Mesenchymal stem cell (in vitro differentiated cells and primary cell): Measurements from ENCODE around the gene GIGYF1.

Source experiments
- DNase-seq: peaks from one replicate; pipeline ENCODE4 v3.0.0-alpha.2; 2013
- H2AFZ ChIP-seq: one replicate; pipeline ENCODE4 v1.6.1; 2013; ENCODE audit warnings: low read depth, mild to moderate bottlenecking, control low read depth, inconsistent platforms, low read length, moderate library complexity
- H2AK5ac ChIP-seq: 2 replicates; pipeline ENCODE4 v1.6.1; 2013; ENCODE audit warnings: low read length, moderate library complexity, mild to moderate bottlenecking, inconsistent platforms; ENCODE audit not compliant: severe bottlenecking
- H2BK120ac ChIP-seq: one replicate; pipeline ENCODE4 v1.6.1; 2013; ENCODE audit warnings: low read depth, mild to moderate bottlenecking, inconsistent platforms, low read length, moderate library complexity
- H2BK12ac ChIP-seq, 2 experiments: one replicate each; pipeline ENCODE4 v1.6.1; 2013; ENCODE audit warnings: inconsistent platforms in 2 of 2, low read length in 2 of 2, mild to moderate bottlenecking in 2 of 2, moderate library complexity in 2 of 2, control low read depth in 1 of 2
- H2BK15ac ChIP-seq: one replicate; pipeline ENCODE4 v1.6.1; 2013; ENCODE audit warnings: mild to moderate bottlenecking, low read depth, inconsistent platforms; ENCODE audit not compliant: poor library complexity, severe bottlenecking
- H2BK5ac ChIP-seq: 2 replicates; pipeline ENCODE4 v1.6.1; 2013; ENCODE audit warnings: low read depth, mild to moderate bottlenecking, low read length, control low read depth, inconsistent platforms; ENCODE audit not compliant: poor library complexity, severe bottlenecking
- H3K14ac ChIP-seq, 2 experiments: one replicate each; pipeline ENCODE4 v1.6.1; 2013; ENCODE audit warnings: inconsistent platforms in 2 of 2, low read length in 2 of 2, control low read depth in 1 of 2, mild to moderate bottlenecking in 1 of 2, moderate library complexity in 1 of 2
- H3K18ac ChIP-seq, 2 experiments: one replicate each; pipeline ENCODE4 v1.6.1; 2013; ENCODE audit warnings: inconsistent platforms in 2 of 2, low read length in 2 of 2, control low read depth in 1 of 2, low read depth in 1 of 2, mild to moderate bottlenecking in 1 of 2
- H3K23ac ChIP-seq, 2 experiments: one replicate each; pipeline ENCODE4 v1.6.1; 2013; ENCODE audit warnings: inconsistent platforms in 2 of 2, low read length in 2 of 2, mild to moderate bottlenecking in 2 of 2, moderate library complexity in 2 of 2, control low read depth in 1 of 2
- H3K27ac ChIP-seq: 2 replicates; pipeline ENCODE4 v1.5.1; 2013; ENCODE audit warnings: mild to moderate bottlenecking, moderate library complexity, low read length, control low read depth, inconsistent platforms; ENCODE audit not compliant: poor library complexity, severe bottlenecking
- H3K27me3 ChIP-seq, 2 experiments: 2 replicates each; pipeline versions ENCODE4 v1.6.1 to v1.7.0; 2013; ENCODE audit warnings: low read length in 2 of 2, mild to moderate bottlenecking in 2 of 2, moderate library complexity in 2 of 2, control low read depth in 1 of 2, inconsistent platforms in 1 of 2; ENCODE audit not compliant: control insufficient read depth in 1 of 2, insufficient read depth in 1 of 2
- H3K36me3 ChIP-seq, 2 experiments: 2 replicates each; pipeline versions ENCODE4 v1.6.1 to v1.7.0; 2013; ENCODE audit warnings: low read length in 2 of 2, control low read depth in 1 of 2, inconsistent platforms in 1 of 2, low read depth in 1 of 2, mild to moderate bottlenecking in 1 of 2; ENCODE audit not compliant: insufficient read depth in 2 of 2, control insufficient read depth in 1 of 2
- H3K4ac ChIP-seq, 2 experiments: one replicate each; pipeline ENCODE4 v1.6.1; 2013; ENCODE audit warnings: inconsistent platforms in 2 of 2, low read length in 2 of 2, mild to moderate bottlenecking in 2 of 2, moderate library complexity in 2 of 2, control low read depth in 1 of 2, low read depth in 1 of 2
- H3K4me1 ChIP-seq: 2 replicates; pipeline ENCODE4 v1.6.1; 2013; ENCODE audit warnings: low read depth, low read length, control low read depth; ENCODE audit not compliant: control insufficient read depth, insufficient read depth
- H3K4me2 ChIP-seq: 2 replicates; pipeline ENCODE4 v1.6.1; 2013; ENCODE audit warnings: low read length, mild to moderate bottlenecking, inconsistent platforms; ENCODE audit not compliant: poor library complexity, severe bottlenecking
- H3K4me3 ChIP-seq, 2 experiments: 2 replicates each; pipeline versions ENCODE4 v1.5.1 to v1.7.0; 2013; ENCODE audit warnings: low read length in 2 of 2, mild to moderate bottlenecking in 2 of 2, control low read depth in 1 of 2, low read depth in 1 of 2; ENCODE audit not compliant: insufficient read depth in 1 of 2
- H3K79me1 ChIP-seq: replicated peaks from 2 replicates; pipeline ENCODE4 v1.6.1; 2013; ENCODE audit warnings: mild to moderate bottlenecking, control low read depth, low read length, inconsistent platforms; ENCODE audit not compliant: poor library complexity, severe bottlenecking
- H3K9ac ChIP-seq: 2 replicates; pipeline ENCODE4 v1.7.0; 2013; ENCODE audit warnings: mild to moderate bottlenecking, low read length, moderate library complexity
- H3K9me3 ChIP-seq: 2 replicates; pipeline ENCODE4 v1.7.0; 2013; ENCODE audit warnings: mild to moderate bottlenecking, low read length; ENCODE audit not compliant: control insufficient read depth
- H4K8ac ChIP-seq: one replicate; pipeline ENCODE4 v1.6.1; 2013; ENCODE audit warnings: inconsistent platforms, mild to moderate bottlenecking, low read length, moderate library complexity
- H4K91ac ChIP-seq: one replicate; pipeline ENCODE4 v1.6.1; 2013; ENCODE audit warnings: mild to moderate bottlenecking, low read length, inconsistent platforms
- WGBS: methylation state at CpG from one replicate; pipeline ENCODE4 v1.1.7; 2013; ENCODE audit warnings: mixed read lengths; 5-methylcytosine and 5-hydroxymethylcytosine counted together

Gene GIGYF1

GRCh38 chr7:100714725-100715124 is 20.7 kb upstream of the GIGYF1 start:
- WGBS = 76% methylated on average over 7 of the region's 8 CpGs
- no peak overlapping the region for H3K23ac ChIP-seq
- DNase-seq = no peak

GRCh38 chr7:100711369-100711768 is 17.3 kb upstream of the GIGYF1 start:
- H2BK12ac ChIP-seq = no peak overlapping the region
- H3K4me2 ChIP-seq = no peak overlapping the region
- no peak overlapping the region for H2BK15ac ChIP-seq
- peaks cover 10% of the 10 kb centered on the region for H3K79me1 ChIP-seq
- peaks cover 4 to 10% of the 10 kb centered on the region in 2 experiments for H3K36me3 ChIP-seq
- no peak overlapping the region for H3K9ac ChIP-seq
- peaks cover 9% of the 10 kb centered on the region for H3K4me1 ChIP-seq
- H3K14ac ChIP-seq = no peak overlapping the region
- no peak overlapping the region for H3K4ac ChIP-seq
- no peak overlapping the region for H4K8ac ChIP-seq
- DNase-seq = no peak
- H2BK120ac ChIP-seq = no peak overlapping the region
- no peak overlapping the region for H2BK5ac ChIP-seq
- 91% methylated on average over 11 of the region's 11 CpGs for WGBS
- peaks cover 0 to 8% of the 10 kb centered on the region in 2 experiments for H3K27me3 ChIP-seq
- H3K9me3 ChIP-seq = no peaks in the 10 kb centered on the region
- no peak overlapping the region for H3K4me3 ChIP-seq
- no peak overlapping the region for H3K18ac ChIP-seq
- no peak overlapping the region for H3K27ac ChIP-seq
- no peak overlapping the region for H4K91ac ChIP-seq
- H3K23ac ChIP-seq = no peak overlapping the region
- no peak overlapping the region for H2AFZ ChIP-seq
- H2AK5ac ChIP-seq = no peak overlapping the region

More at GRCh38 chr7:100714725-100715124, 20.7 kb upstream of the GIGYF1 start:
- H3K9me3 ChIP-seq = peaks cover 6% of the 10 kb centered on the region
- no peak overlapping the region for H2BK12ac ChIP-seq
- H4K8ac ChIP-seq = no peak overlapping the region
- no peak overlapping the region for H3K4me2 ChIP-seq
- no peaks in the 10 kb centered on the region for H3K4me1 ChIP-seq
- H3K4ac ChIP-seq = no peak overlapping the region
- no peak overlapping the region for H2BK15ac ChIP-seq
- no peak overlapping the region for H4K91ac ChIP-seq
- H2BK120ac ChIP-seq = no peak overlapping the region
- H3K79me1 ChIP-seq = no peaks in the 10 kb centered on the region
- no peak overlapping the region for H2AFZ ChIP-seq
- H3K36me3 ChIP-seq = no peaks in the 10 kb centered on the region
- no peak overlapping the region for H3K9ac ChIP-seq
- no peak overlapping the region for H3K27ac ChIP-seq
- H3K27me3 ChIP-seq = peaks cover 9 to 17% of the 10 kb centered on the region in 2 experiments
- no peak overlapping the region for H2BK5ac ChIP-seq
- H3K18ac ChIP-seq = no peak overlapping the region
- no peak overlapping the region for H3K4me3 ChIP-seq
- no peak overlapping the region for H2AK5ac ChIP-seq
- no peak overlapping the region for H3K14ac ChIP-seq

GRCh38 chr7:100710452-100710851 is 16.4 kb upstream of the GIGYF1 start:
- Histone ChIP-seq H3K18ac (no peak overlapping the region), H3K4ac (no peak overlapping the region), H3K4me1 (peaks cover 10% of the 10 kb centered on the region), H2AFZ (no peak overlapping the region), H2BK120ac (no peak overlapping the region), H4K91ac (no peak overlapping the region), H3K4me3 (no peak overlapping the region), H3K9me3 (no peaks in the 10 kb centered on the region), H3K79me1 (peaks cover 10% of the 10 kb centered on the region), H2BK15ac (no peak overlapping the region), H4K8ac (no peak overlapping the region), H2AK5ac (no peak overlapping the region), H3K23ac (no peak overlapping the region), H3K4me2 (no peak overlapping the region), H3K36me3 (peaks cover 4 to 10% of the 10 kb centered on the region in 2 experiments), H3K14ac (no peak overlapping the region), H3K9ac (no peak overlapping the region), H3K27me3 (peaks cover 0 to 6% of the 10 kb centered on the region in 2 experiments), H2BK12ac (no peak overlapping the region), H2BK5ac (no peak overlapping the region), H3K27ac (no peak overlapping the region)
- DNase-seq = no peak
- WGBS = 85% methylated on average over 4 of the region's 4 CpGs

GRCh38 chr7:100708395-100708794 is 14.3 kb upstream of the GIGYF1 start:
- H4K91ac ChIP-seq = no peak overlapping the region
- 93% methylated on average over 6 of the region's 6 CpGs for WGBS
- H3K23ac ChIP-seq = no peak overlapping the region
- no peak overlapping the region for H3K9ac ChIP-seq
- H3K36me3 ChIP-seq = peaks cover 4 to 10% of the 10 kb centered on the region in 2 experiments
- H2BK5ac ChIP-seq = no peak overlapping the region
- H2BK15ac ChIP-seq = no peak overlapping the region
- no peaks in the 10 kb centered on the region for H3K27me3 ChIP-seq
- H3K4me3 ChIP-seq = no peak overlapping the region
- no peak overlapping the region for H3K14ac ChIP-seq
- no peak for DNase-seq
- H4K8ac ChIP-seq = no peak overlapping the region
- H3K79me1 ChIP-seq = peaks cover 10% of the 10 kb centered on the region
- no peak overlapping the region for H3K4ac ChIP-seq
- no peak overlapping the region for H3K18ac ChIP-seq
- H2BK12ac ChIP-seq = no peak overlapping the region
- no peak overlapping the region for H3K4me2 ChIP-seq
- H3K27ac ChIP-seq = no peak overlapping the region
- no peak overlapping the region for H2AK5ac ChIP-seq
- no peak overlapping the region for H2AFZ ChIP-seq
- H3K4me1 ChIP-seq = peaks cover 15% of the 10 kb centered on the region
- no peaks in the 10 kb centered on the region for H3K9me3 ChIP-seq
- no peak overlapping the region for H2BK120ac ChIP-seq
